H9 (cell line): ENCODE data around the gene DHRS13. TPM values are rescaled to one million over a fixed set of nuclear protein-coding genes. Genes with fewer than 3 reads are reported as not detected.

Experiments
- DNase-seq: peaks from one replicate; pipeline ENCODE4 v3.0.0-alpha.2; 2017
- H2AFZ ChIP-seq: one replicate; pipeline ENCODE4 v1.6.1; 2013; ENCODE audit warnings: mild to moderate bottlenecking, low read length, control low read depth, moderate library complexity
- H2AK5ac ChIP-seq: 2 replicates; pipeline ENCODE4 v1.6.1; 2013; ENCODE audit warnings: low read length, control low read depth, mixed read lengths; ENCODE audit not compliant: insufficient read length
- H2BK120ac ChIP-seq: one replicate; pipeline ENCODE4 v1.6.1; 2013; ENCODE audit warnings: low read depth, mild to moderate bottlenecking, low read length, control low read depth, inconsistent platforms; ENCODE audit not compliant: poor library complexity, severe bottlenecking
- H2BK12ac ChIP-seq: 2 replicates; pipeline ENCODE4 v1.6.1; 2013; ENCODE audit warnings: low read length, control low read depth, mixed read lengths, low read depth; ENCODE audit not compliant: insufficient read length
- H2BK15ac ChIP-seq: 2 replicates; pipeline ENCODE4 v1.6.1; 2013; ENCODE audit warnings: low read depth, low read length, control low read depth
- H2BK20ac ChIP-seq: one replicate; pipeline ENCODE4 v1.6.1; 2013; ENCODE audit warnings: low read depth, mild to moderate bottlenecking, low read length, control low read depth, inconsistent platforms; ENCODE audit not compliant: poor library complexity, severe bottlenecking
- H2BK5ac ChIP-seq: 2 replicates; pipeline ENCODE4 v1.6.1; 2013; ENCODE audit warnings: low read length, control low read depth, mixed read lengths; ENCODE audit not compliant: insufficient read length
- H3K14ac ChIP-seq: 2 replicates; pipeline ENCODE4 v1.6.1; 2013; ENCODE audit warnings: low read length, control low read depth; ENCODE audit not compliant: insufficient read depth
- H3K18ac ChIP-seq: 2 replicates; pipeline ENCODE4 v1.6.1; 2013; ENCODE audit warnings: low read depth, mild to moderate bottlenecking, mixed read lengths, low read length, control low read depth; ENCODE audit not compliant: insufficient read length
- H3K23ac ChIP-seq: 2 replicates; pipeline ENCODE4 v1.6.1; 2013; ENCODE audit warnings: low read length, control low read depth, mixed read lengths, low read depth; ENCODE audit not compliant: insufficient read length
- H3K23me2 ChIP-seq: 2 replicates; pipeline ENCODE4 v1.6.1; 2013; ENCODE audit warnings: low read depth, mild to moderate bottlenecking, mixed read lengths, low read length, control low read depth; ENCODE audit not compliant: insufficient read length, poor library complexity, severe bottlenecking
- H3K27ac ChIP-seq: 2 replicates; pipeline ENCODE4 v1.5.1; 2013; ENCODE audit warnings: low read length, control low read depth, mixed read lengths, low read depth; ENCODE audit not compliant: insufficient read length
- H3K27me3 ChIP-seq: 2 replicates; pipeline ENCODE4 v1.6.1; 2013; ENCODE audit warnings: low read length, control low read depth, inconsistent platforms; ENCODE audit not compliant: insufficient read depth
- H3K4ac ChIP-seq: 2 replicates; pipeline ENCODE4 v1.6.1; 2013; ENCODE audit warnings: low read depth, mild to moderate bottlenecking, control low read depth, inconsistent platforms, low read length, moderate library complexity
- H3K4me1 ChIP-seq: 2 replicates; pipeline ENCODE4 v1.6.1; 2013; ENCODE audit warnings: low read length, control low read depth, inconsistent platforms; ENCODE audit not compliant: insufficient read depth
- H3K4me2 ChIP-seq: 2 replicates; pipeline ENCODE4 v1.6.1; 2013; ENCODE audit warnings: low read length, control low read depth, mixed read lengths; ENCODE audit not compliant: insufficient read length, insufficient read depth
- H3K56ac ChIP-seq: 2 replicates; pipeline ENCODE4 v1.6.1; 2013; ENCODE audit warnings: low read depth, mild to moderate bottlenecking, mixed read lengths, low read length, control low read depth; ENCODE audit not compliant: insufficient read length
- H3K79me1 ChIP-seq: 2 replicates; pipeline ENCODE4 v1.6.1; 2013; ENCODE audit warnings: low read depth, mild to moderate bottlenecking, moderate library complexity, low read length, control low read depth, inconsistent platforms; ENCODE audit not compliant: insufficient read depth, poor library complexity, severe bottlenecking
- H3K79me2 ChIP-seq: 2 replicates; pipeline ENCODE4 v1.6.1; 2013; ENCODE audit warnings: low read length, control low read depth, inconsistent platforms; ENCODE audit not compliant: insufficient read depth
- H3K9ac ChIP-seq: 2 replicates; pipeline ENCODE4 v1.6.1; 2013; ENCODE audit warnings: low read length, control low read depth, mixed read lengths; ENCODE audit not compliant: insufficient read length; ENCODE audit errors: extremely low read depth
- H3K9me3 ChIP-seq: one replicate; pipeline ENCODE4 v1.6.1; 2013; ENCODE audit warnings: low read depth, low read length, inconsistent platforms; ENCODE audit not compliant: control insufficient read depth
- H3T11ph ChIP-seq: one replicate; pipeline ENCODE4 v1.6.1; 2013; ENCODE audit warnings: mild to moderate bottlenecking, low read length, control low read depth, inconsistent platforms
- H4K20me1 ChIP-seq: one replicate; pipeline ENCODE4 v1.6.1; 2013; ENCODE audit not compliant: control insufficient read depth, insufficient read length, insufficient read depth
- H4K5ac ChIP-seq: 2 replicates; pipeline ENCODE4 v1.6.1; 2013; ENCODE audit warnings: low read depth, mild to moderate bottlenecking, mixed read lengths, low read length, control low read depth; ENCODE audit not compliant: insufficient read length
- H4K8ac ChIP-seq: replicated peaks from 2 replicates; pipeline ENCODE4 v1.6.1; 2013; ENCODE audit warnings: low read length, control low read depth, mixed read lengths, low read depth; ENCODE audit not compliant: insufficient read length
- H4K91ac ChIP-seq: 2 replicates; pipeline ENCODE4 v1.6.1; 2013; ENCODE audit warnings: low read depth, mild to moderate bottlenecking, moderate library complexity, mixed read lengths, low read length, control low read depth; ENCODE audit not compliant: insufficient read length
- H3K27ac Mint-ChIP-seq, 3 experiments: 2 replicates in 2 of 3; 3 replicates in 1 of 3; pipeline ENCODE4 v1.8.0; 2020 to 2021; ENCODE audit warnings: mixed read lengths in 3 of 3, mild to moderate bottlenecking in 1 of 3, moderate library complexity in 1 of 3
- H3K27me3 Mint-ChIP-seq: 2 replicates; pipeline ENCODE4 v1.8.0; 2021; ENCODE audit warnings: low read depth, mild to moderate bottlenecking, moderate library complexity, mixed read lengths
- H3K36me3 Mint-ChIP-seq, 3 experiments: 2 replicates in 2 of 3; 3 replicates in 1 of 3; pipeline ENCODE4 v1.8.0; 2020 to 2021; ENCODE audit warnings: low read depth in 3 of 3, mixed read lengths in 3 of 3; ENCODE audit not compliant: insufficient read depth in 1 of 3
- H3K4me1 Mint-ChIP-seq, 2 experiments: 2 replicates each; pipeline ENCODE4 v1.8.0; 2020; ENCODE audit warnings: mixed read lengths in 2 of 2
- H3K4me3 Mint-ChIP-seq, 2 experiments: 2 replicates in 1 of 2; 3 replicates in 1 of 2; pipeline ENCODE4 v1.8.0; 2020 to 2021; ENCODE audit warnings: mild to moderate bottlenecking in 2 of 2, mixed read lengths in 2 of 2, moderate library complexity in 1 of 2
- H3K9me3 Mint-ChIP-seq, 2 experiments: 2 replicates in 1 of 2; 3 replicates in 1 of 2; pipeline ENCODE4 v1.8.0; 2020; ENCODE audit warnings: mild to moderate bottlenecking in 2 of 2, mixed read lengths in 2 of 2, moderate library complexity in 1 of 2
- WGBS: extraction: QIAGEN DNeasy Blood & Tissue Kit; methylation state at CpG from one replicate; pipeline ENCODE4 v1.1.7; 2013; ENCODE audit warnings: missing lambda C conversion rate, low lambda C conversion rate, mixed read lengths; ENCODE audit not compliant: insufficient read length; ENCODE audit errors: extremely low coverage; 5-methylcytosine and 5-hydroxymethylcytosine counted together
- total RNA-seq: library from RNA; stranded (reverse); gene quantifications from 2 replicates; pipeline ENCODE4 v1.2.1, GENCODE V29; 2021
- TF ChIP-seq, protein P1 (sequence below): fragments of 200-600 bp; sonication (generic); conservative IDR thresholded peaks from 3 replicates; pipeline ENCODE4 v1.8.0; 2021; ENCODE audit warnings: antibody characterized with exemption, mild to moderate bottlenecking

The DHRS13 gene
- total RNA-seq, 1 experiment from 2014 or later, result 29.6 TPM

DNA sequence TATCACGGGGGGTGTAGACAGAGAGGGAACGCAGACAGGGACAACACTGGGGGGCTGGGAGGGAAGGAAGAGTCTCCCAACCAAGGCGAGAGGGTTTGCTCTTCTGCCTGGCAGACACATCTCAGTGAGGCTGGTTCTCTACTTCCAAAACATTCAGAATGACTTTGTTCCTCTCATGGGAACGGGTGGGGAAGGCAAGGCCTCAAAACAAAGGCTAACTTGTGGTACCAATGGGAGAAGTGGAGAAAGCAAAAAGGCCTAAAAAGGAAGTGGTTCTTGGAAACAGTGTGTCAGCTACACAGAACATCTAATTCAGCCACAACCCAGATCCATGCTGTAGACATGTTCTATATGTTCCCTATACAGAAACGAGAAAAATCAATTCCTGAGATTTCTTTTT, 12.9 kb downstream of the DHRS13 start:
- H2AK5ac ChIP-seq, result no peak overlapping the region
- no peak for DNase-seq
- H3K27ac ChIP-seq, result no peak overlapping the region
- no peak overlapping the region for H2BK15ac ChIP-seq
- no peak overlapping the region for H3K56ac ChIP-seq
- H3K9me3 ChIP-seq, result no peaks in the 10 kb centered on the region
- H2BK120ac ChIP-seq, result no peak overlapping the region
- no peaks in the 10 kb centered on the region for H3K4me1 ChIP-seq
- peaks cover 2 to 3% of the 10 kb centered on the region in 2 experiments; a peak in 2 of 4 replicates for H3K4me1 Mint-ChIP-seq
- no peak overlapping the region for H2AFZ ChIP-seq
- peaks cover 2% of the 10 kb centered on the region; the same call in 1 of the 2 replicates for H3K27me3 Mint-ChIP-seq
- no peak overlapping the region for H3K4ac ChIP-seq
- no peak overlapping the region for H4K91ac ChIP-seq
- H3K27me3 ChIP-seq, result no peaks in the 10 kb centered on the region
- H3K4me3 Mint-ChIP-seq, result no peak overlapping the region
- H3K4me2 ChIP-seq, result no peak overlapping the region
- H4K5ac ChIP-seq, result no peak overlapping the region
- H2BK20ac ChIP-seq, result no peak overlapping the region
- H4K20me1 ChIP-seq, result peaks cover 4% of the 10 kb centered on the region
- H3K9me3 Mint-ChIP-seq, result no peaks in the 10 kb centered on the region
- H3K79me1 ChIP-seq, result no peaks in the 10 kb centered on the region
- H3K9ac ChIP-seq, result no peak overlapping the region
- no peak overlapping the region for H2BK12ac ChIP-seq
- no peaks in the 10 kb centered on the region for H3K79me2 ChIP-seq
- TF ChIP-seq, protein P1, sequence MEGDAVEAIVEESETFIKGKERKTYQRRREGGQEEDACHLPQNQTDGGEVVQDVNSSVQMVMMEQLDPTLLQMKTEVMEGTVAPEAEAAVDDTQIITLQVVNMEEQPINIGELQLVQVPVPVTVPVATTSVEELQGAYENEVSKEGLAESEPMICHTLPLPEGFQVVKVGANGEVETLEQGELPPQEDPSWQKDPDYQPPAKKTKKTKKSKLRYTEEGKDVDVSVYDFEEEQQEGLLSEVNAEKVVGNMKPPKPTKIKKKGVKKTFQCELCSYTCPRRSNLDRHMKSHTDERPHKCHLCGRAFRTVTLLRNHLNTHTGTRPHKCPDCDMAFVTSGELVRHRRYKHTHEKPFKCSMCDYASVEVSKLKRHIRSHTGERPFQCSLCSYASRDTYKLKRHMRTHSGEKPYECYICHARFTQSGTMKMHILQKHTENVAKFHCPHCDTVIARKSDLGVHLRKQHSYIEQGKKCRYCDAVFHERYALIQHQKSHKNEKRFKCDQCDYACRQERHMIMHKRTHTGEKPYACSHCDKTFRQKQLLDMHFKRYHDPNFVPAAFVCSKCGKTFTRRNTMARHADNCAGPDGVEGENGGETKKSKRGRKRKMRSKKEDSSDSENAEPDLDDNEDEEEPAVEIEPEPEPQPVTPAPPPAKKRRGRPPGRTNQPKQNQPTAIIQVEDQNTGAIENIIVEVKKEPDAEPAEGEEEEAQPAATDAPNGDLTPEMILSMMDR, result no peak
- H3K27ac Mint-ChIP-seq, result peak overlapping the region in 1 of 3 experiments; percentile 37; a peak in 1 of 7 replicates
- no peak overlapping the region for H3T11ph ChIP-seq
- WGBS, result no CpG with 5 or more reads among the region's 5 CpGs
- H3K23ac ChIP-seq, result no peak overlapping the region
- H3K18ac ChIP-seq, result no peak overlapping the region
- H3K23me2 ChIP-seq, result no peaks in the 10 kb centered on the region
- peaks cover 17 to 27% (median 18%) of the 10 kb centered on the region in 3 experiments for H3K36me3 Mint-ChIP-seq
- H2BK5ac ChIP-seq, result no peak overlapping the region
- no peak overlapping the region for H4K8ac ChIP-seq
- H3K14ac ChIP-seq, result no peak overlapping the region
